OCI-LY7 (cell line): ENCODE measurements around the gene GAS6. TPM values are rescaled to one million over a fixed set of nuclear protein-coding genes. Genes with fewer than 3 reads are reported as not detected.

Experiments
- BruUV-seq: library from RNA; stranded (reverse); fragments of 400-500 nt; replicated peaks from 2 replicates; lab custom pipeline; 2021; lab: Mats Ljungman, UMichigan
- CTCF ChIA-PET: fragments of 300-600 bp; sonication (Branson Sonifier 250); formaldehyde crosslinking; loops from one replicate; lab custom pipeline; 2022; ENCODE audit warnings: antibody characterized with exemption; ENCODE audit not compliant: unreplicated experiment; lab: Charles Lee
- POLR2A ChIA-PET: fragments of 300-600 bp; sonication (Branson Sonifier 250); formaldehyde crosslinking; loops from one replicate; lab custom pipeline; 2022; ENCODE audit warnings: antibody characterized with exemption; lab: Charles Lee
- DNase-seq: peaks from one replicate; pipeline ENCODE4 v3.0.0-alpha.2; 2015; ENCODE audit warnings: low spot score
- H2AFZ ChIP-seq: fragments of 200-600 bp; sonication (generic), shearing (Covaris generic); 2 replicates; pipeline ENCODE4 v1.6.1; 2014; ENCODE audit warnings: mild to moderate bottlenecking, antibody characterized with exemption, low read length, moderate library complexity
- H3K27ac ChIP-seq: fragments of 200-600 bp; sonication (generic); 2 replicates; pipeline ENCODE4 v1.5.1; 2014; ENCODE audit warnings: mixed run types, low read depth, mild to moderate bottlenecking, moderate library complexity, low read length, inconsistent platforms; ENCODE audit not compliant: poor library complexity, severe bottlenecking
- H3K36me3 ChIP-seq: fragments of 200-600 bp; sonication (generic); 2 replicates; pipeline ENCODE4 v1.6.1; 2014; ENCODE audit warnings: mild to moderate bottlenecking, antibody characterized with exemption, low read length, moderate library complexity, mixed read lengths; ENCODE audit not compliant: insufficient read depth
- H3K4me1 ChIP-seq: fragments of 200-600 bp; sonication (generic); 2 replicates; pipeline ENCODE4 v1.5.1; 2014; ENCODE audit warnings: mild to moderate bottlenecking, low read length; ENCODE audit not compliant: insufficient read depth, poor library complexity, severe bottlenecking
- H3K4me2 ChIP-seq: fragments of 200-600 bp; sonication (generic); 2 replicates; pipeline ENCODE4 v1.6.1; 2014; ENCODE audit warnings: mild to moderate bottlenecking, low read length
- H3K4me3 ChIP-seq: fragments of 200-600 bp; sonication (generic); 2 replicates; pipeline ENCODE4 v1.5.1; 2014; ENCODE audit warnings: mild to moderate bottlenecking, low read depth, low read length; ENCODE audit not compliant: poor library complexity, severe bottlenecking
- H3K79me2 ChIP-seq: fragments of 200-600 bp; sonication (generic); 2 replicates; pipeline ENCODE4 v1.6.1; 2016; ENCODE audit warnings: low read depth, mild to moderate bottlenecking, low read length, moderate library complexity, mixed read lengths; ENCODE audit not compliant: insufficient read depth
- H3K9me2 ChIP-seq: fragments of 200-600 bp; sonication (generic); 2 replicates; pipeline ENCODE4 v1.6.1; 2016; ENCODE audit warnings: mild to moderate bottlenecking, low read length, mixed read lengths; ENCODE audit not compliant: insufficient read depth
- H3K9me3 ChIP-seq: fragments of 200-600 bp; sonication (generic); 2 replicates; pipeline ENCODE4 v1.6.1; 2014; ENCODE audit warnings: mild to moderate bottlenecking, mixed run types, low read length, mixed read lengths
- H4K20me1 ChIP-seq: fragments of 200-600 bp; sonication (generic); 2 replicates; pipeline ENCODE4 v1.6.1; 2014; ENCODE audit warnings: mild to moderate bottlenecking, antibody characterized with exemption, low read length, moderate library complexity, mixed read lengths; ENCODE audit not compliant: insufficient read depth
- EZH2phosphoT487 ChIP-seq: fragments of 200-600 bp; sonication (generic); IDR thresholded peaks from 2 replicates; pipeline ENCODE4 v1.6.1; 2018; ENCODE audit warnings: low read depth, borderline replicate concordance, mild to moderate bottlenecking, mixed run types, antibody characterized with exemption, low read length, moderate library complexity, mixed read lengths
- intact Hi-C: fragments of 100-400 bp; cut with micrococcal nuclease; formaldehyde crosslinking; loops from one replicate; pipeline ENCODE4 v1.10.0; 2022; ENCODE audit not compliant: unreplicated experiment
- total RNA-seq, 2 experiments: library from RNA; depleted of rRNA in 1 of 2; stranded (reverse); fragments of >200 nt in 1 of 2; shearing (Covaris generic) in 1 of 2; gene quantifications; 2 replicates each; pipeline ENCODE4 v1.2.3, GENCODE V29; 2014 to 2022
- TF ChIP-seq, protein P1 (sequence below): fragments of 200-600 bp; sonication (generic); conservative IDR thresholded peaks from 2 replicates; pipeline ENCODE4 v1.5.1; 2014; ENCODE audit warnings: mild to moderate bottlenecking, antibody characterized with exemption, low read length, moderate library complexity, mixed read lengths

The GAS6 gene
- total RNA-seq, 2 experiments from 2014 or later, result not detected

DNA sequence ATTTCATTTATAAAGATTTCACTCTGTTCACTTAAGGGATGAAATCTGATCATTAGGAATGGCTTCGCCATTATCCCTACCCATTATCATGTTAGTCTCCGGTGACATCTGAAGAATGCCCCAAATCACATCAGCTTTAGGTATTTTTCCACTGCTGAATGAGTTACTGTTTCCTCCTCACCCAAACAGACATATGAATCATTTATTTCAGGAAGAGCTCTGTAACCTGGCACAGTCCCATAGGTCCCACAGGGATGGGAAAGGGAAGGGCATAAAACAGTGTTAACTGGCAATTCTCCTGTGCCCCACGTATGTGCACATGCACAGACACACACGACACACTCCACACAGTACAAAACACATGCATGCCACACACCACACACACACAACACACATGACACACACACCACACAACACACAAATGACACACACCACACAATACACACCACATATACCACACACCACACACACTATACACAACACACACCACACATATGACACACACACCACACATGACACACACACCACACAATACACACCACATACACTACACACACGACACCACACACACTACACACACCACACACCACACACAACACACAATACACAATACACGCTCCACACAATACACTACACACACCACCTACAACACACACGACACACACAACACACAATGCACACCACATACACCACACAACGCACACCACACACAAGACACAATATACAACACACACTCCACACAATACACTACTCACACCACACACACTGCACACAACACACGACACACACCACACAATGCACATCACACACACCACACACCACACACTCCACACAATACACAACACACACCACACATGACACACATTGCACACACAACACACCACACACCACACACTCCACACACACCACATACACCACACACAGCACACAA, 89.4 kb downstream of the GAS6 start:
- no TSS peak for BruUV-seq
- Histone ChIP-seq H3K36me3 (no peaks in the 10 kb centered on the region), H3K9me2 (no peaks in the 10 kb centered on the region), H3K79me2 (no peaks in the 10 kb centered on the region), H3K4me3 (no peak overlapping the region), H4K20me1 (no peaks in the 10 kb centered on the region), H3K4me2 (no peak overlapping the region), H3K27ac (no peak overlapping the region), H2AFZ (no peak overlapping the region), H3K4me1 (no peaks in the 10 kb centered on the region), H3K9me3 (no peaks in the 10 kb centered on the region)
- intact Hi-C loops, result no loop called here
- DNase-seq, result no peak
- TF ChIP-seq, protein P1, sequence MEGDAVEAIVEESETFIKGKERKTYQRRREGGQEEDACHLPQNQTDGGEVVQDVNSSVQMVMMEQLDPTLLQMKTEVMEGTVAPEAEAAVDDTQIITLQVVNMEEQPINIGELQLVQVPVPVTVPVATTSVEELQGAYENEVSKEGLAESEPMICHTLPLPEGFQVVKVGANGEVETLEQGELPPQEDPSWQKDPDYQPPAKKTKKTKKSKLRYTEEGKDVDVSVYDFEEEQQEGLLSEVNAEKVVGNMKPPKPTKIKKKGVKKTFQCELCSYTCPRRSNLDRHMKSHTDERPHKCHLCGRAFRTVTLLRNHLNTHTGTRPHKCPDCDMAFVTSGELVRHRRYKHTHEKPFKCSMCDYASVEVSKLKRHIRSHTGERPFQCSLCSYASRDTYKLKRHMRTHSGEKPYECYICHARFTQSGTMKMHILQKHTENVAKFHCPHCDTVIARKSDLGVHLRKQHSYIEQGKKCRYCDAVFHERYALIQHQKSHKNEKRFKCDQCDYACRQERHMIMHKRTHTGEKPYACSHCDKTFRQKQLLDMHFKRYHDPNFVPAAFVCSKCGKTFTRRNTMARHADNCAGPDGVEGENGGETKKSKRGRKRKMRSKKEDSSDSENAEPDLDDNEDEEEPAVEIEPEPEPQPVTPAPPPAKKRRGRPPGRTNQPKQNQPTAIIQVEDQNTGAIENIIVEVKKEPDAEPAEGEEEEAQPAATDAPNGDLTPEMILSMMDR, result no peak
- TF ChIP-seq EZH2phosphoT487, result no peak
- CTCF ChIA-PET, result no interaction called here
- POLR2A ChIA-PET, result no interaction called here

DNA sequence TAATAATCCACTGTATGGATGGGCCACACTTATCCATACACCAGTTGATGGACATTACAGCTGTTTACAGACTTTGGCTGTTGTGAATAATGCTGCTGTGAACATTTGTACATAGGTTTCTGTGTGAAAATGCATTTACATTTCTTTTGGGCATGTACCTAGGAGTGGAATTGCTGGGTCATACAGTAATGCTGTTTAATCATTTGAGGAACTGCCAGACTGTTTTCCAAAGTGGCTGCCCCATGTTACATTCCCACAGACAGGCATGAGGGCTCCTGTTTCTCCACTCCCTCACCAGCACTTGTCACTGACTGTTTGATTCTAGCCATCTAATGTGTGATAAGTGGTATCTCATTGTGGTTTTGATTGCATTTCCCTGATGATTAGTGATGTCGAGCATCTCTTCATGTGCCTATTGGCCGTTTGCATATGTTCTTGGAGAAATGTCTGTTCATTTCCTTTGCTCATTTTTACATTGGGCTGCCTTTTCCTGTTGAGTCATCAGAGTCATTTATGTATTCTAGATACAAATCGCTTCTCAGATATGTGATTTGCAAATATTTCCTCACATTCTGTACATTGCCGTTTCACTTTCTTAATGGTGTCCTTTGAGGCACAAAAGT, 92.1 kb downstream of the GAS6 start:
- Histone ChIP-seq H3K79me2 (no peaks in the 10 kb centered on the region), H3K4me3 (no peak overlapping the region), H3K36me3 (no peaks in the 10 kb centered on the region), H3K4me2 (no peak overlapping the region), H3K4me1 (no peaks in the 10 kb centered on the region), H4K20me1 (no peaks in the 10 kb centered on the region), H3K9me3 (no peaks in the 10 kb centered on the region), H3K9me2 (no peaks in the 10 kb centered on the region), H3K27ac (no peak overlapping the region), H2AFZ (no peak overlapping the region)
- intact Hi-C loops, result no loop called here
- BruUV-seq, result no TSS peak
- TF ChIP-seq, protein P1, result no peak
- no peak for TF ChIP-seq EZH2phosphoT487
- POLR2A ChIA-PET, result no interaction called here
- no peak for DNase-seq
- CTCF ChIA-PET, result no interaction called here

DNA sequence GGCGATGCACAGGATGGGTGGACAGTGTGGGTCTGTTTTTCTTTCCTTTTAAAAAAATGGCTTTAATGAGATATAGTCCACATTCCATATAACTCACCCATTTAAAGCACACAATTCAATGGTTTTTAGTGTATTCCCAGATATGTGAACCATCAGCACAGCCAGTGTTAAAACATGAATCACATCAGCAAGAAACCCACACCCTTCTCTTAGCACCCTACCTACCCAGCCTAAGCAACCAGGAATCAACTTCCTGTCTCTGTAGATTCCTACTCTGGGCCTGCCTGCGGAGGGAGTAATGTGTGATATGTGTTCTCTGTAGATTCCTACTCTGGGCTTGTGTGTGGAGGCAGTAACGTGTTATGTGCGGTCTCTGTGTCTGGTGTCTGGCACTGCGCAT, 92.9 kb downstream of the GAS6 start:
- POLR2A ChIA-PET, result interaction anchor here (0.6 kb wide), 1 partner anchor 569 kb away, joined by 5 read pairs; no protein-coding TSS in a partner anchor
- no TSS peak for BruUV-seq
- Histone ChIP-seq H3K4me1 (no peaks in the 10 kb centered on the region), H3K9me2 (no peaks in the 10 kb centered on the region), H3K27ac (no peak overlapping the region), H3K36me3 (no peaks in the 10 kb centered on the region), H3K9me3 (no peaks in the 10 kb centered on the region), H4K20me1 (no peaks in the 10 kb centered on the region), H3K79me2 (no peaks in the 10 kb centered on the region), H3K4me2 (no peak overlapping the region), H2AFZ (no peak overlapping the region), H3K4me3 (no peak overlapping the region)
- CTCF ChIA-PET, result no interaction called here
- intact Hi-C loops, result no loop called here
- DNase-seq, result no peak
- TF ChIP-seq, protein P1, result no peak
- TF ChIP-seq EZH2phosphoT487, result no peak
